IMR-90 (cell line): ENCODE measurements around the gene CEBPG. TPM values are rescaled to one million over a fixed set of nuclear protein-coding genes. Genes with fewer than 3 reads are reported as not detected.

Experiments
- ATAC-seq: fragments of 200-7000 bp; cut with Tn5 transposase; 2 replicates; pipeline ENCODE4 v1.9.1; 2020; ENCODE audit warnings: low read depth, mild to moderate bottlenecking, moderate library complexity
- BruUV-seq: library from RNA; stranded (reverse); fragments of 400-500 nt; replicated peaks from 2 replicates; lab custom pipeline; 2021; lab: Mats Ljungman, UMichigan
- CTCF ChIA-PET: fragments of 300-600 bp; formaldehyde crosslinking; extraction: SDS; loops from one replicate; lab custom pipeline; 2021; ENCODE audit warnings: antibody characterized with exemption; lab: Yijun Ruan, JAX
- POLR2A ChIA-PET: fragments of 300-600 bp; sonication (Branson Sonifier 250); formaldehyde crosslinking; loops from one replicate; lab custom pipeline; 2022; ENCODE audit warnings: antibody characterized with exemption; ENCODE audit not compliant: unreplicated experiment; lab: Charles Lee
- DNase-seq: peaks from one replicate; pipeline ENCODE4 v3.0.0; 2013
- H2AFZ ChIP-seq: replicated peaks from 2 replicates; pipeline ENCODE3; 2013; ENCODE audit warnings: low read length, mild to moderate bottlenecking; ENCODE audit not compliant: poor library complexity
- H2AK5ac ChIP-seq: 2 replicates; pipeline ENCODE4 v1.6.1; 2013; ENCODE audit warnings: low read depth, low read length, inconsistent platforms
- H2AK9ac ChIP-seq: replicated peaks from 2 replicates; pipeline ENCODE3; 2013; ENCODE audit warnings: mild to moderate bottlenecking, low read depth, low read length, moderate library complexity; ENCODE audit not compliant: poor library complexity
- H2BK120ac ChIP-seq: 2 replicates; pipeline ENCODE4 v1.6.1; 2013; ENCODE audit warnings: low read depth, low read length, inconsistent platforms
- H2BK15ac ChIP-seq: 3 replicates; pipeline ENCODE4 v1.6.1; 2013; ENCODE audit warnings: low read depth, low read length, inconsistent platforms
- H2BK20ac ChIP-seq: 2 replicates; pipeline ENCODE4 v1.6.1; 2013; ENCODE audit warnings: low read depth, mild to moderate bottlenecking, inconsistent platforms, low read length, moderate library complexity
- H2BK5ac ChIP-seq: 2 replicates; pipeline ENCODE4 v1.6.1; 2013; ENCODE audit warnings: mild to moderate bottlenecking, low read depth, low read length, inconsistent platforms; ENCODE audit not compliant: poor library complexity, severe bottlenecking
- H3K14ac ChIP-seq: replicated peaks from 2 replicates; pipeline ENCODE4 v1.6.1; 2013; ENCODE audit warnings: low read depth, low read length, inconsistent platforms
- H3K18ac ChIP-seq: 2 replicates; pipeline ENCODE4 v1.6.1; 2013; ENCODE audit warnings: low read depth, low read length, control low read depth
- H3K23ac ChIP-seq: 2 replicates; pipeline ENCODE4 v1.6.1; 2013; ENCODE audit warnings: low read depth, low read length, inconsistent platforms
- H3K27ac ChIP-seq: 2 replicates; pipeline ENCODE4 v1.5.1; 2013; ENCODE audit warnings: mild to moderate bottlenecking, control low read depth, low read length; ENCODE audit not compliant: insufficient read depth
- H3K27me3 ChIP-seq: 2 replicates; pipeline ENCODE4 v1.6.1; 2013; ENCODE audit warnings: low read length; ENCODE audit not compliant: control insufficient read depth, insufficient read depth
- H3K36me3 ChIP-seq: 2 replicates; pipeline ENCODE4 v1.6.1; 2013; ENCODE audit warnings: low read length, mixed read lengths; ENCODE audit not compliant: control insufficient read depth, insufficient read depth
- H3K4ac ChIP-seq: 2 replicates; pipeline ENCODE4 v1.6.1; 2013; ENCODE audit warnings: low read depth, low read length, inconsistent platforms
- H3K4me1 ChIP-seq: 2 replicates; pipeline ENCODE4 v1.6.1; 2013; ENCODE audit warnings: low read length, mixed read lengths; ENCODE audit not compliant: control insufficient read depth, insufficient read depth
- H3K4me2 ChIP-seq: 2 replicates; pipeline ENCODE4 v1.6.1; 2013; ENCODE audit warnings: low read depth, mild to moderate bottlenecking, control low read depth, low read length, moderate library complexity
- H3K4me3 ChIP-seq: 2 replicates; pipeline ENCODE4 v1.5.1; 2013; ENCODE audit warnings: low read depth, mild to moderate bottlenecking, control low read depth, low read length, moderate library complexity; ENCODE audit not compliant: insufficient read depth
- H3K56ac ChIP-seq: 2 replicates; pipeline ENCODE4 v1.6.1; 2013; ENCODE audit warnings: low read length, inconsistent platforms; ENCODE audit not compliant: insufficient read depth; ENCODE audit errors: extremely low read depth
- H3K79me1 ChIP-seq, 2 experiments: 2 replicates each; pipeline ENCODE4 v1.6.1; 2013; ENCODE audit warnings: low read length in 2 of 2, inconsistent platforms in 1 of 2, low read depth in 1 of 2
- H3K9ac ChIP-seq: 2 replicates; pipeline ENCODE4 v1.6.1; 2013; ENCODE audit warnings: low read depth, low read length, control low read depth
- H3K9me1 ChIP-seq: 2 replicates; pipeline ENCODE4 v1.6.1; 2013; ENCODE audit warnings: low read length, inconsistent platforms; ENCODE audit not compliant: insufficient read depth
- H3K9me3 ChIP-seq: 2 replicates; pipeline ENCODE4 v1.6.1; 2013; ENCODE audit warnings: low read length; ENCODE audit not compliant: control insufficient read depth, insufficient read depth
- H4K20me1 ChIP-seq: 2 replicates; pipeline ENCODE4 v1.6.1; 2013; ENCODE audit warnings: low read length, inconsistent platforms; ENCODE audit not compliant: insufficient read depth
- H4K5ac ChIP-seq: 2 replicates; pipeline ENCODE4 v1.6.1; 2013; ENCODE audit warnings: mild to moderate bottlenecking, low read depth, low read length, control low read depth
- H4K8ac ChIP-seq, 2 experiments: 2 replicates each; pipeline ENCODE4 v1.6.1; 2013; ENCODE audit warnings: low read depth in 2 of 2, low read length in 2 of 2, control low read depth in 1 of 2, inconsistent platforms in 1 of 2
- H4K91ac ChIP-seq: 2 replicates; pipeline ENCODE4 v1.6.1; 2013; ENCODE audit warnings: low read depth, low read length, inconsistent platforms; ENCODE audit not compliant: insufficient read depth
- BHLHE40 ChIP-seq: fragments of 150-350 bp; IDR thresholded peaks from 2 replicates; pipeline ENCODE4 v1.6.1; 2016; ENCODE audit warnings: mild to moderate bottlenecking, low read depth, low read length
- CEBPB ChIP-seq: IDR thresholded peaks from 2 replicates; pipeline ENCODE4 v1.6.1; 2012; ENCODE audit warnings: low read depth, low read length, improper control_type of control experiment
- CHD1 ChIP-seq: IDR thresholded peaks from 2 replicates; pipeline ENCODE4 v1.6.1; 2012; ENCODE audit warnings: low read depth, low read length, improper control_type of control experiment
- FOS ChIP-seq: fragments of 150-350 bp; IDR thresholded peaks from 2 replicates; pipeline ENCODE4 v1.6.1; 2016; ENCODE audit warnings: low read depth, low read length
- MAFK ChIP-seq: IDR thresholded peaks from 2 replicates; pipeline ENCODE4 v1.6.1; 2012; ENCODE audit warnings: low read depth, low read length, improper control_type of control experiment
- MAZ ChIP-seq: IDR thresholded peaks from 2 replicates; pipeline ENCODE4 v1.6.1; 2012; ENCODE audit warnings: low read depth, mild to moderate bottlenecking, low read length, improper control_type of control experiment, moderate library complexity, borderline replicate concordance
- MXI1 ChIP-seq: IDR thresholded peaks from 2 replicates; pipeline ENCODE4 v1.6.1; 2012; ENCODE audit warnings: low read depth, mild to moderate bottlenecking, low read length, moderate library complexity, borderline replicate concordance
- NFE2L2 ChIP-seq: fragments of 150-350 bp; IDR thresholded peaks from 2 replicates; pipeline ENCODE4 v1.6.1; 2016; ENCODE audit warnings: low read depth, mild to moderate bottlenecking, low read length
- POLR2A ChIP-seq: IDR thresholded peaks from 2 replicates; pipeline ENCODE4 v1.6.1; 2012; ENCODE audit warnings: mild to moderate bottlenecking, low read depth, low read length
- RAD21 ChIP-seq: IDR thresholded peaks from 2 replicates; pipeline ENCODE4 v1.6.1; 2012; ENCODE audit warnings: low read length, improper control_type of control experiment
- RCOR1 ChIP-seq: IDR thresholded peaks from 2 replicates; pipeline ENCODE4 v1.6.1; 2012; ENCODE audit warnings: mild to moderate bottlenecking, low read length, improper control_type of control experiment; ENCODE audit not compliant: insufficient replicate concordance
- RFX5 ChIP-seq: IDR thresholded peaks from 2 replicates; pipeline ENCODE4 v1.8.0; 2012; ENCODE audit warnings: low read depth, mild to moderate bottlenecking, low read length, moderate library complexity
- SMC3 ChIP-seq: fragments of 150-350 bp; IDR thresholded peaks from 2 replicates; pipeline ENCODE4 v1.6.1; 2016; ENCODE audit warnings: low read depth, mild to moderate bottlenecking, antibody characterized with exemption, low read length, moderate library complexity
- WGBS, 2 experiments: methylation state at CpG; one replicate each; pipeline versions ENCODE4 v1.1.5 to v1.1.7; 2013; ENCODE audit warnings: missing lambda C conversion rate in 2 of 2; ENCODE audit not compliant: insufficient read length in 1 of 2; ENCODE audit errors: extremely low coverage in 2 of 2; 5-methylcytosine and 5-hydroxymethylcytosine counted together
- dilution Hi-C: fragments of 300-500 bp; cut with HindIII; formaldehyde crosslinking; loops from one replicate; pipeline ENCODE4 v1.14.3; 2018; ENCODE audit warnings: low sequenced_read_pairs; ENCODE audit not compliant: unreplicated experiment
- in situ Hi-C: fragments of 300-500 bp; cut with MboI; formaldehyde crosslinking; loops from 3 replicates; pipeline ENCODE4 v1.14.3; 2019; ENCODE audit warnings: low sequenced_read_pairs, inconsistent platforms, mixed read lengths
- intact Hi-C: fragments of 100-400 bp; cut with micrococcal nuclease; formaldehyde crosslinking; loops from 2 replicates; pipeline ENCODE4 v1.10.0; 2022
- polyA plus RNA-seq, 3 experiments: library from polyadenylated mRNA; depleted of rRNA; stranded (reverse); fragments of >200 nt; gene quantifications; 2 replicates each; pipeline ENCODE4 v1.2.3, GENCODE V29; 2012; ENCODE audit warnings: low replicate concordance in 1 of 3
- total RNA-seq: library from RNA; depleted of rRNA; stranded (reverse); fragments of >200 nt; gene quantifications from 2 replicates; pipeline ENCODE4 v1.2.3, GENCODE V29; 2012
- TF ChIP-seq, protein P1 (sequence below): fragments of 150-350 bp; IDR thresholded peaks from 2 replicates; pipeline ENCODE4 v1.6.1; 2017; ENCODE audit warnings: mild to moderate bottlenecking, antibody characterized with exemption, low read length, low read depth
- TF ChIP-seq, protein P2 (sequence below): conservative IDR thresholded peaks from 2 replicates; pipeline ENCODE4 v1.5.1; 2012; ENCODE audit warnings: mild to moderate bottlenecking, low read depth, low read length, improper control_type of control experiment
- TF ChIP-seq, protein P3 (sequence below): fragments of 150-350 bp; IDR thresholded peaks from 2 replicates; pipeline ENCODE4 v1.6.1; 2016; ENCODE audit warnings: low read depth, mild to moderate bottlenecking, low read length, moderate library complexity, borderline replicate concordance

Gene CEBPG
- total and polyA plus RNA-seq, 2 of the 4 experiments (the other 2 are of a cell fraction) = 9.2 to 14.3 TPM

DNA sequence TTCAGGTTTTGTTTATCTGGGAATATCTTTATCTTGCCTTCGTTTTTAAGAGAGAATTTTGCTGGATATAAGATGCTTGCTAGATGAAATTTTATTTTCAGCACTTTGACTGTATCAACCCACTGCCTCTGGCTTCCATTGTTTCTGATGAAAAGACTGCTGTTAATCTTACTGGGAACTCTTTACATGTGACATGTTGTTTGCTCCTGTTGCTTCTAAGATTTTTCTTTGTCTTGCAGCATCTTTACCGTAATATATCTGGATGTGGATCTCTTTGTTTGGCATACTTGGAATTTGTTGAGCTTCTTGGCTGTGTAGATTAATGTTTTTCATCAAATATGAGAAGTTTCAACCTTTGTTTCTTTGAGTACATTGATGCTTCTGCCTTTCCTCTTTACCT, 18.0 kb upstream of the CEBPG start:
- no peak overlapping the region for H4K91ac ChIP-seq
- H2BK5ac ChIP-seq = no peak overlapping the region
- ChIA-PET POLR2A (no interaction called here), CTCF (interaction anchor here (0.7 kb wide), 1 partner anchor 28 kb away, joined by 6 read pairs; no protein-coding TSS in a partner anchor)
- ATAC-seq = no peak
- H3K9me3 ChIP-seq = no peaks in the 10 kb centered on the region
- H3K9ac ChIP-seq = no peak overlapping the region
- H3K79me1 ChIP-seq = no peaks in the 10 kb centered on the region
- 80% methylated on average over 1 of the region's 2 CpGs; no CpG with 5 or more reads in 1 of the 2 experiments for WGBS, 2 experiments
- H4K5ac ChIP-seq = no peak overlapping the region
- no peak overlapping the region for H2AFZ ChIP-seq
- no peak overlapping the region for H3K14ac ChIP-seq
- H2AK9ac ChIP-seq = no peak overlapping the region
- no peak overlapping the region for H3K18ac ChIP-seq
- no peak overlapping the region for H3K4me3 ChIP-seq
- no peak overlapping the region for H3K4ac ChIP-seq
- no peak for DNase-seq
- H3K27me3 ChIP-seq = peaks cover 6% of the 10 kb centered on the region; the same call in 1 of the 2 replicates
- dilution Hi-C loops = no loop called here
- no peak overlapping the region for H2BK120ac ChIP-seq
- H2BK20ac ChIP-seq = no peak overlapping the region
- H3K4me2 ChIP-seq = no peak overlapping the region
- H4K20me1 ChIP-seq = no peaks in the 10 kb centered on the region
- H3K23ac ChIP-seq = no peak overlapping the region
- H2BK15ac ChIP-seq = no peak overlapping the region
- no peak overlapping the region for H2AK5ac ChIP-seq
- no peaks in the 10 kb centered on the region for H3K36me3 ChIP-seq
- TF ChIP-seq, protein P1, sequence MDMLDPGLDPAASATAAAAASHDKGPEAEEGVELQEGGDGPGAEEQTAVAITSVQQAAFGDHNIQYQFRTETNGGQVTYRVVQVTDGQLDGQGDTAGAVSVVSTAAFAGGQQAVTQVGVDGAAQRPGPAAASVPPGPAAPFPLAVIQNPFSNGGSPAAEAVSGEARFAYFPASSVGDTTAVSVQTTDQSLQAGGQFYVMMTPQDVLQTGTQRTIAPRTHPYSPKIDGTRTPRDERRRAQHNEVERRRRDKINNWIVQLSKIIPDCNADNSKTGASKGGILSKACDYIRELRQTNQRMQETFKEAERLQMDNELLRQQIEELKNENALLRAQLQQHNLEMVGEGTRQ = no peak
- TF ChIP-seq FOS (no peak), RFX5 (no peak), RCOR1 (no peak), BHLHE40 (no peak), MAFK (no peak), SMC3 (no peak), MXI1 (no peak), RAD21 (no peak), NFE2L2 (no peak), CEBPB (no peak), CHD1 (no peak), POLR2A (no peak), MAZ (no peak)
- TF ChIP-seq, protein P2, sequence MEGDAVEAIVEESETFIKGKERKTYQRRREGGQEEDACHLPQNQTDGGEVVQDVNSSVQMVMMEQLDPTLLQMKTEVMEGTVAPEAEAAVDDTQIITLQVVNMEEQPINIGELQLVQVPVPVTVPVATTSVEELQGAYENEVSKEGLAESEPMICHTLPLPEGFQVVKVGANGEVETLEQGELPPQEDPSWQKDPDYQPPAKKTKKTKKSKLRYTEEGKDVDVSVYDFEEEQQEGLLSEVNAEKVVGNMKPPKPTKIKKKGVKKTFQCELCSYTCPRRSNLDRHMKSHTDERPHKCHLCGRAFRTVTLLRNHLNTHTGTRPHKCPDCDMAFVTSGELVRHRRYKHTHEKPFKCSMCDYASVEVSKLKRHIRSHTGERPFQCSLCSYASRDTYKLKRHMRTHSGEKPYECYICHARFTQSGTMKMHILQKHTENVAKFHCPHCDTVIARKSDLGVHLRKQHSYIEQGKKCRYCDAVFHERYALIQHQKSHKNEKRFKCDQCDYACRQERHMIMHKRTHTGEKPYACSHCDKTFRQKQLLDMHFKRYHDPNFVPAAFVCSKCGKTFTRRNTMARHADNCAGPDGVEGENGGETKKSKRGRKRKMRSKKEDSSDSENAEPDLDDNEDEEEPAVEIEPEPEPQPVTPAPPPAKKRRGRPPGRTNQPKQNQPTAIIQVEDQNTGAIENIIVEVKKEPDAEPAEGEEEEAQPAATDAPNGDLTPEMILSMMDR = no peak
- TF ChIP-seq, protein P3, sequence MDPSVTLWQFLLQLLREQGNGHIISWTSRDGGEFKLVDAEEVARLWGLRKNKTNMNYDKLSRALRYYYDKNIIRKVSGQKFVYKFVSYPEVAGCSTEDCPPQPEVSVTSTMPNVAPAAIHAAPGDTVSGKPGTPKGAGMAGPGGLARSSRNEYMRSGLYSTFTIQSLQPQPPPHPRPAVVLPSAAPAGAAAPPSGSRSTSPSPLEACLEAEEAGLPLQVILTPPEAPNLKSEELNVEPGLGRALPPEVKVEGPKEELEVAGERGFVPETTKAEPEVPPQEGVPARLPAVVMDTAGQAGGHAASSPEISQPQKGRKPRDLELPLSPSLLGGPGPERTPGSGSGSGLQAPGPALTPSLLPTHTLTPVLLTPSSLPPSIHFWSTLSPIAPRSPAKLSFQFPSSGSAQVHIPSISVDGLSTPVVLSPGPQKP = no peak
- no peak overlapping the region for H3K56ac ChIP-seq
- no peaks in the 10 kb centered on the region for H3K4me1 ChIP-seq
- no peaks in the 10 kb centered on the region for H3K9me1 ChIP-seq
- BruUV-seq = no TSS peak
- in situ Hi-C loops = no loop called here
- H3K27ac ChIP-seq = no peak overlapping the region
- H4K8ac ChIP-seq = no peak overlapping the region
- intact Hi-C loops = no loop called here
